D721Med (cell line): ENCODE data around the gene ENSA.
"Not testable (repeated sequence)": the region's sequence is repeated elsewhere in the genome, so short reads cannot be mapped to it uniquely, and the experiment has no call there.

Experiments used
- DNase-seq: peaks from one replicate; pipeline ENCODE4 v3.0.0; 2011; ENCODE audit warnings: low spot score; ENCODE audit not compliant: insufficient read length
- FAIRE-seq: peaks from 2 replicates; lab custom pipeline; 2011; peaks lifted over from hg19 to GRCh38; lab: Jason Lieb, UNC
- TF ChIP-seq, protein P1 (sequence below): IDR thresholded peaks from 2 replicates; pipeline ENCODE4 v1.5.1; 2012; ENCODE audit warnings: mild to moderate bottlenecking, control low read depth; ENCODE audit not compliant: insufficient read depth; ENCODE audit errors: missing control alignments

ENSA gene

DNA sequence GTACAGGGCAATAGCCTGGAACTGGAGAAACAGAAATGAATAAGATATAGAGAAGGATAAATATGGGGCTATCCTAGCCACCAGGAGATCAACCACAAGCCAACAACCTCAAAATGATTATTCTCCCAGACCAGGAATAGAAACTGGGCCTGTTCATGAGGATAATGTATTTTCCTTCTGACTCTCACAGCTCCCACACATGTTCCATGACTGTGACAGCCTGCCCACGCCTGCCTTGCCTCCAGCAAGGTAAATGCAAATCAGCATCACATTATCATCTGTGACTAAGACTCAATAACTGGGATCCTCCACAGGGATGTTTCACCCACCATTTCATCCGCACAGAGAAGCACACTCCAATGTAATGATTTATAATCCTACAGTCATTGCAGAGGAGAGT, 3.3 kb downstream of the ENSA start:
- no peak for DNase-seq
- no peak for FAIRE-seq
- TF ChIP-seq, protein P1, sequence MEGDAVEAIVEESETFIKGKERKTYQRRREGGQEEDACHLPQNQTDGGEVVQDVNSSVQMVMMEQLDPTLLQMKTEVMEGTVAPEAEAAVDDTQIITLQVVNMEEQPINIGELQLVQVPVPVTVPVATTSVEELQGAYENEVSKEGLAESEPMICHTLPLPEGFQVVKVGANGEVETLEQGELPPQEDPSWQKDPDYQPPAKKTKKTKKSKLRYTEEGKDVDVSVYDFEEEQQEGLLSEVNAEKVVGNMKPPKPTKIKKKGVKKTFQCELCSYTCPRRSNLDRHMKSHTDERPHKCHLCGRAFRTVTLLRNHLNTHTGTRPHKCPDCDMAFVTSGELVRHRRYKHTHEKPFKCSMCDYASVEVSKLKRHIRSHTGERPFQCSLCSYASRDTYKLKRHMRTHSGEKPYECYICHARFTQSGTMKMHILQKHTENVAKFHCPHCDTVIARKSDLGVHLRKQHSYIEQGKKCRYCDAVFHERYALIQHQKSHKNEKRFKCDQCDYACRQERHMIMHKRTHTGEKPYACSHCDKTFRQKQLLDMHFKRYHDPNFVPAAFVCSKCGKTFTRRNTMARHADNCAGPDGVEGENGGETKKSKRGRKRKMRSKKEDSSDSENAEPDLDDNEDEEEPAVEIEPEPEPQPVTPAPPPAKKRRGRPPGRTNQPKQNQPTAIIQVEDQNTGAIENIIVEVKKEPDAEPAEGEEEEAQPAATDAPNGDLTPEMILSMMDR, result no peak

DNA sequence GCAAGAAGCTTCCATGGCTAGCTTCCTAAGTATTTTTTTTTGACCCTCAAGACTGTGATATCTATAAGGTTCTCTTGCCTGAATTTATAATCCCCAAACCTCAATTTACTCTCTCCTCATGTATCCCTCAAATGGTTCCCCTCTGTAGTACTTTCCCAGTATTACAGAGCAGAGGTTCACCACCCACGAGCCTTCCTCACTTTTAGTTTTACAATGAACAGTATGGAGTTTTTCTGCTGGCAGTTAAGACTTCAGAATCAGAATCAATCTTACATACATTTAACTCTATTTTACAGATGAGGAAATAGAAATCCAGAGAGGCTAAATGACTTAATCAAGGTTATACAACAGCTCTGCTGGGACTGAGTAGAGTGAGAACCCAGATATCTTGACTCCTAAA, 4.9 kb downstream of the ENSA start:
- not testable (repeated sequence) for FAIRE-seq, DNase-seq

DNA sequence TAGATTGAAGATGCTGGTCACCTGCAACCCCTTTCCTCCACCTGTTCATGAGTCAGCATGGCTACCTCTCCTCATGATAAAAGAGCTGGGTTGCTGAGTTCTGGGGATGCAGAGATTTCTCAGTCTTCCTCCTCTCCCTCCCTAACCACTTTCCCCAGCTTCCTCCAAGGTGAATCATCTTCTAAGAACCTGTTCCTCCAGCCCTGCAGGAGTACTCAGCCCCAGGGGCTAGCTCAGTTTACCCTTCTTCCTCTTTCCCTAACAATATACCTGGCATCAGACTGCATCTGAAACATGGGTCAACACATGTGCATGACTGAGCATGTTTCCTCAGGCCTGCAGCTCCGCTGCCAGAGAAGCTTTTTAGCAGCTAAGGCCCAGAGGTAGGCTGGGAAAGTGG, 5.3 kb downstream of the ENSA start:
- FAIRE-seq, DNase-seq: not testable (repeated sequence)

DNA sequence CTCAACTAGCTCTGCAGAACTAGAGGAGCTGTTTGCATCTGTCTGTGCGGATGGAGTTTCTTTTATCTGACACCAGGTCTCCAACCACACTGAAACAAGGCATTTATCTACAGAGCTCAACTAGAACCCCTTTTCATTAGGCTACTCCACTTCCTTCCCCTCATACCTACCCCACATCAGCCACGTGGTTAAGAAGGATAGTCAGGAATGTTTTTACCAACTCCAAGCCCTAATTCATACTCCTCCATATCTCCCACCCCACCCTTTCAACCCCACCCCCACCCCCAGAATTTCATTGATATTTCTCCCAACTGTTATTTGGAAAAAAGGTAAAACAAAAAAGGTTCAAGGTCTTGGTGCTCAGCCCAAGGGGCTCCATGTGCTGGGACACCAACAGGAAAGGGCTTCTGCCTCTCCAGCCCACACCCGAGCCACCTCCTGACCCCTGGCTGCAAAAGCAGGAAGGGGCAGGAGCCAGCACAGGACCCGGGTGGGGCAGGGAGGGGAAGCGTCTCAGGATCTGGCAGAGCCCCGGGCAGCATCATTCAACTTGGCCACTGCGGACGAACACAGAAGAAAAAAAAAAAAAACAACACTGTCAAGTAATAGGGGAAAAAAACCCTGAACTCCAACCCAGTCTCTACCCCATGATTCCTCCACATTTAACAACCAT, 7.0 kb downstream of the ENSA start:
- TF ChIP-seq, protein P1, result no peak
- DNase-seq, result no peak
- no peak for FAIRE-seq

DNA sequence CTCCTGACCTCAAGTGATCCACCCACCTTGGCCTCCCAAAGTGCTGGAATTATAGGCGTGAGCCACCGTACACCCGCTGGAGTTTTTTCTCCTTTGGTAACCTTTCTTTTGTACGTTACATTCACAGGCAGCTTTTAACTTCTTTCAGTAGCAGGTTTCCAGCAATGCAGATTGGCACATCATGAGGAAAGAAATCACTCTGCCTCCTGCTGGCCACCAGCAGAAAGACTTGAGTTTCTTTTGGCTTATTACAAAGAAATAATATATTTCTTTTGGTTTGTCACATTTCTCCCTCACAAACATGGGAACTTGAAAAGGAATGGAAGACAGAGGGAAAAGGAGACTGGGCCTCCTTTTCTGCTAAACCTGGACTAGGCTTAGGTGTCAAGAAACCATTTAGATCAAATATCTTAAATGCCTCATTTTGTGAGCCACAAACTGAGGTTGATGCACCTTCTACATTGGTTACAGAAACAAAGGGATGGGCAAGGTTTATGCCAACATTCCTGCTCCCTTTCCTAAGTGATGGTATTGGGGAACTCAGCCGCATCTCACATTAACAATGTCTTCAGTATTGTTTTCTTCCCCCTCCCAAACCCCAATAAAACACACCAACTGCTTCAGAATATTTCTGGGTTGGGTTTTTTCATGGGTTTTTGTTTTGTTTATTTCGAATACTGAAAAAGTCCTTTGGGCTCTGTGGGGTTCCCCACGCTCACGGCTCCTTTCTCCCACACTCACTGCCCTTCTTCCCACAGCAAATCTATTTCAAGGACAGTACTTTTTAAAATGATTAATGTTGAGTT, 7.7 kb downstream of the ENSA start:
- FAIRE-seq, result no peak
- no peak for DNase-seq
- TF ChIP-seq, protein P1, result peak; percentile 71

DNA sequence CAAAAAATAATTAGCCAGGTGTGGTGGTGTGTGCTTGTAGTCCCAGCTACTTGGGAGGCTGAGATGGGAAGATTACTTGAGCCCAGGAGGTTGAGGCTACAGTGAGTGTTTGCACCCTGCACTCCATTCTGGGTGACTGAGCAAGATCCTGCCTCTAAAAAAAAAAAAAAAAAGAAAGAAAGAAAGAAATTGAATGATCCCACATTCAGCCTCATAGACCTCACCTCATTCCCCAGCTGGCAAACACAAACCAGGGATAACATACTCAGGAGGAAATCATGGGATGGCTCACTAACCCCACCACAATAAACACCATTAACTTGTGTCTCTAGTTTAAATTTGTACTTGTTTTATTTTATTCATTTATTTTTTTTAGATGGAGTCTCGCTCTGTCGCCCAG, 8.5 kb downstream of the ENSA start:
- no peak for FAIRE-seq
- no peak for DNase-seq
- TF ChIP-seq, protein P1, result no peak

DNA sequence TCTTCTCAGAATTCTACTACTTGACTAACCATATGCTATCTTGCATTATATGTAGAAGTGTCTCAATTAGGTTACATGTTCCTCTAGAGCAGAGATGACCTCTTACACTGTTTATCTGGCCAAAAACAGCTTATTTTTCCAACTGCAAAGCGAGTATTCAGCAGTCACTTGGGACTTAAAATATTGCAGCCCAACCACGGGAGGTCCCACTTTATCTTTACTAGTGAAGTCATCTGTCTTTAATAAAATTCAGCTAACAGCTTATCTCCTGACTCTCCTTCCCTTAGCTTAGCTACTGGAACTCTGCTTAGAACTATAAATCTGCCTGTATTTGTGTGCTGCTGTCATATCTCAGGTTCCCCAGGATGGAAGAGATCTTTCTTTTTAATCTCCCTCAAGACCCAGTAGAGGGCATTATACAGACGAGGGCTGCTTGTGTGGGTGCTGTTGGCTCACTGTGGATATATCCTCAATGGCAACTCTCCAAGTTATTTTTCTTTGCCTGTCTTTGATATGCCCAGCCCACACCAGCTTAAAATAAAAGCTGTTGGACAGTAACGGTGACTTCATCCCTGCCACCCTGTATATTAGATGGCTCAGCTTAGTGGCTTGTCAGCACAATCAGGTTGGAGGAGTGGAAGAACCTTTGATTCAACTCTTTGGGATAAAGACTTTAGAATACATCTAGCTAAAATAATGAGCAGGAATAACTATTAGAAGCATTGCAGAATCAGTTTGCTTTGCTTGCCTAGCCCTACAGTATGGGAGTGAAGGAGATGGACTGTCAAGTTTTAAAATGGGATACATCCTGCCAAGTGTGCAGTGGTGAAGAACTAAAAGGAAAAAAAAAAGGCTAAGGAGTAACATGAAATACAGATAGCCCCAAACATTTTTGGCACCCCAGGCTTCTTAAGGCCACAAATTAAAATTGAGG, 9.6 kb downstream of the ENSA start:
- TF ChIP-seq, protein P1, result peak; percentile 53
- no peak for FAIRE-seq
- DNase-seq, result no peak
